H1 (cell line): ENCODE data around the gene ST14. TPM values are rescaled to one million over a fixed set of nuclear protein-coding genes. Genes with fewer than 3 reads are reported as not detected.

ENCODE experiments used
- CTCF ChIA-PET: fragments of 300-600 bp; sonication (Branson Sonifier 250); formaldehyde crosslinking; loops from one replicate; lab custom pipeline; 2021; ENCODE audit not compliant: partially characterized antibody; lab: Charles Lee
- POLR2A ChIA-PET: fragments of 300-600 bp; sonication (Branson Sonifier 250); formaldehyde crosslinking; loops from one replicate; lab custom pipeline; 2021; ENCODE audit warnings: inconsistent platforms; ENCODE audit not compliant: partially characterized antibody; lab: Charles Lee
- DNase-seq, 2 experiments: peaks; one replicate each; pipeline versions ENCODE4 v3.0.0 to v3.0.0-alpha.2; 2010 to 2022; ENCODE audit warnings: low spot score in 2 of 2, low read depth in 1 of 2, mixed read lengths in 1 of 2
- FAIRE-seq: peaks from 2 replicates; lab custom pipeline; 2011; peaks lifted over from hg19 to GRCh38; lab: Jason Lieb, UNC
- H2AFZ ChIP-seq: 2 replicates; pipeline ENCODE4 v1.8.1; 2012; ENCODE audit warnings: low read length, inconsistent platforms
- H2AK5ac ChIP-seq: 2 replicates; pipeline ENCODE4 v1.6.1; 2013; ENCODE audit warnings: low read depth, low read length
- H2BK120ac ChIP-seq: replicated peaks from 2 replicates; pipeline ENCODE3; 2013; ENCODE audit warnings: low read depth, low read length, inconsistent platforms
- H2BK12ac ChIP-seq: 2 replicates; pipeline ENCODE4 v1.6.1; 2013; ENCODE audit warnings: low read depth, low read length
- H2BK15ac ChIP-seq: 2 replicates; pipeline ENCODE4 v1.6.1; 2013; ENCODE audit warnings: low read length
- H2BK20ac ChIP-seq: 2 replicates; pipeline ENCODE4 v1.6.1; 2013; ENCODE audit warnings: low read length
- H2BK5ac ChIP-seq: 2 replicates; pipeline ENCODE4 v1.6.1; 2013; ENCODE audit warnings: low read depth, low read length
- H3K14ac ChIP-seq: 2 replicates; pipeline ENCODE4 v1.6.1; 2013; ENCODE audit warnings: inconsistent platforms; ENCODE audit not compliant: insufficient read length
- H3K18ac ChIP-seq: 2 replicates; pipeline ENCODE4 v1.6.1; 2013; ENCODE audit warnings: low read length; ENCODE audit errors: extremely low read depth
- H3K23ac ChIP-seq: 2 replicates; pipeline ENCODE4 v1.6.1; 2013; ENCODE audit warnings: inconsistent platforms; ENCODE audit not compliant: insufficient read length
- H3K23me2 ChIP-seq: 2 replicates; pipeline ENCODE4 v1.6.1; 2013; ENCODE audit warnings: low read depth, low read length
- H3K27ac ChIP-seq: 2 replicates; pipeline ENCODE4 v1.6.1; 2011; ENCODE audit warnings: low read depth, low read length, inconsistent platforms
- H3K27me3 ChIP-seq, 4 experiments: replicated peaks in 1 of 4; 1 replicate in 1 of 4; 2 replicates in 3 of 4; pipeline versions ENCODE4 v1.6.1 to v1.8.1; 2011 to 2013; ENCODE audit warnings: low read length in 3 of 4, mild to moderate bottlenecking in 3 of 4, inconsistent platforms in 2 of 4, mixed read lengths in 2 of 4, moderate library complexity in 1 of 4; ENCODE audit not compliant: control insufficient read depth in 3 of 4, insufficient read depth in 3 of 4; ENCODE audit errors: extremely low read depth in 1 of 4
- H3K36me3 ChIP-seq, 4 experiments: 2 replicates each; pipeline versions ENCODE4 v1.6.1 to v1.8.1; 2011 to 2013; ENCODE audit warnings: mild to moderate bottlenecking in 4 of 4, low read length in 3 of 4, moderate library complexity in 2 of 4, control low read depth in 1 of 4, inconsistent platforms in 1 of 4; ENCODE audit not compliant: insufficient read depth in 4 of 4, control insufficient read depth in 2 of 4
- H3K4ac ChIP-seq: replicated peaks from 2 replicates; pipeline ENCODE3; 2013; ENCODE audit warnings: low read length, low read depth, mixed read lengths, inconsistent platforms; ENCODE audit not compliant: insufficient read length
- H3K4me1 ChIP-seq, 4 experiments: replicated peaks in 1 of 4; 1 replicate in 1 of 4; 2 replicates in 3 of 4; pipeline versions ENCODE4 v1.6.1 to v1.8.1; 2011 to 2013; ENCODE audit warnings: low read length in 3 of 4, inconsistent platforms in 2 of 4, mixed read lengths in 1 of 4; ENCODE audit not compliant: insufficient read depth in 4 of 4, control insufficient read depth in 3 of 4
- H3K4me2 ChIP-seq, 2 experiments: 2 replicates each; pipeline versions ENCODE4 v1.6.1 to v1.8.1; 2011 to 2013; ENCODE audit warnings: low read depth in 2 of 2, low read length in 2 of 2, control low read depth in 1 of 2, inconsistent platforms in 1 of 2, mild to moderate bottlenecking in 1 of 2; ENCODE audit not compliant: insufficient read depth in 1 of 2
- H3K4me3 ChIP-seq, 4 experiments: fragments of 200-600, 300-600 bp in 1 of 4; sonication (generic), shearing (Covaris generic), sonication (Bioruptor Twin) in 1 of 4; 2 replicates each; pipeline versions ENCODE4 v1.5.1 to v1.8.1; 2011 to 2016; ENCODE audit warnings: low read length in 4 of 4, low read depth in 3 of 4, control low read depth in 2 of 4, inconsistent platforms in 2 of 4, mild to moderate bottlenecking in 2 of 4, mixed read lengths in 1 of 4, moderate library complexity in 1 of 4; ENCODE audit not compliant: insufficient read depth in 2 of 4; ENCODE audit errors: extremely low read depth in 1 of 4
- H3K56ac ChIP-seq: replicated peaks from 2 replicates; pipeline ENCODE3; 2013; ENCODE audit warnings: low read depth, mild to moderate bottlenecking, mixed read lengths, low read length, inconsistent platforms; ENCODE audit not compliant: insufficient read length
- H3K79me1 ChIP-seq: 2 replicates; pipeline ENCODE4 v1.6.1; 2013; ENCODE audit warnings: low read depth, low read length, control low read depth
- H3K79me2 ChIP-seq, 2 experiments: 2 replicates each; pipeline versions ENCODE4 v1.6.1 to v1.8.1; 2012 to 2013; ENCODE audit warnings: low read length in 2 of 2, mild to moderate bottlenecking in 2 of 2, inconsistent platforms in 1 of 2; ENCODE audit not compliant: insufficient read depth in 2 of 2, control insufficient read depth in 1 of 2
- H3K9ac ChIP-seq, 4 experiments: replicated peaks in 1 of 4; 1 replicate in 1 of 4; 2 replicates in 3 of 4; pipeline versions ENCODE4 v1.6.1 to v1.8.1; 2011 to 2013; ENCODE audit warnings: low read depth in 3 of 4, low read length in 3 of 4, control low read depth in 2 of 4, mild to moderate bottlenecking in 2 of 4, moderate library complexity in 2 of 4, inconsistent platforms in 1 of 4; ENCODE audit errors: extremely low read depth in 1 of 4
- H3K9me3 ChIP-seq, 2 experiments: 2 replicates each; pipeline versions ENCODE4 v1.6.1 to v1.8.1; 2012 to 2013; ENCODE audit warnings: mild to moderate bottlenecking in 2 of 2, moderate library complexity in 2 of 2, control low read depth in 1 of 2, inconsistent platforms in 1 of 2, low read depth in 1 of 2, low read length in 1 of 2, mixed read lengths in 1 of 2; ENCODE audit not compliant: insufficient read depth in 2 of 2
- H4K20me1 ChIP-seq, 2 experiments: replicated peaks in 1 of 2; 2 replicates each; pipeline versions ENCODE3 to v1.8.1; 2011 to 2013; ENCODE audit warnings: inconsistent platforms in 2 of 2, low read length in 2 of 2, mild to moderate bottlenecking in 1 of 2; ENCODE audit not compliant: insufficient read depth in 2 of 2, control insufficient read depth in 1 of 2
- H4K5ac ChIP-seq: 2 replicates; pipeline ENCODE4 v1.6.1; 2013; ENCODE audit warnings: low read length, low read depth, mixed read lengths, inconsistent platforms; ENCODE audit not compliant: insufficient read length
- H4K8ac ChIP-seq: 2 replicates; pipeline ENCODE4 v1.8.0; 2013; ENCODE audit warnings: mild to moderate bottlenecking, moderate library complexity, low read length, inconsistent platforms; ENCODE audit not compliant: insufficient read depth; ENCODE audit errors: extremely low read depth
- H4K91ac ChIP-seq: replicated peaks from 2 replicates; pipeline ENCODE3; 2013; ENCODE audit warnings: low read length, mixed read lengths, inconsistent platforms; ENCODE audit not compliant: insufficient read length
- BCL11A ChIP-seq, 2 experiments: IDR thresholded peaks; one replicate each; pipeline ENCODE4 v1.6.1; 2011; ENCODE audit warnings: low read depth in 2 of 2, low read length in 2 of 2, mild to moderate bottlenecking in 2 of 2
- CBX8 ChIP-seq: fragments of 300-800, 300-1000 bp; sonication (generic); IDR thresholded peaks from 2 replicates; pipeline ENCODE4 v1.7.1; 2016; ENCODE audit warnings: low read depth, low read length, borderline replicate concordance
- CHD1 ChIP-seq: IDR thresholded peaks from 2 replicates; pipeline ENCODE4 v1.6.1; 2012; ENCODE audit warnings: low read depth, low read length, improper control_type of control experiment
- CREB1 ChIP-seq: IDR thresholded peaks from 2 replicates; pipeline ENCODE4 v1.6.1; 2012; ENCODE audit warnings: inconsistent platforms
- CTBP2 ChIP-seq: IDR thresholded peaks from 2 replicates; pipeline ENCODE4 v1.7.0; 2011; ENCODE audit warnings: borderline replicate concordance, mild to moderate bottlenecking, moderate library complexity, mixed read lengths, low read length; ENCODE audit not compliant: insufficient read depth, insufficient read length
- EGR1 ChIP-seq: IDR thresholded peaks from 2 replicates; pipeline ENCODE4 v1.6.1; 2011; ENCODE audit warnings: low read depth, low read length, borderline replicate concordance
- EZH2 ChIP-seq: fragments of 200-600 bp; sonication (generic); IDR thresholded peaks from 2 replicates; pipeline ENCODE4 v1.7.1; 2012; ENCODE audit warnings: low read depth, mild to moderate bottlenecking, moderate library complexity, low read length, inconsistent platforms; ENCODE audit not compliant: severe bottlenecking
- HDAC2 ChIP-seq, 2 experiments: fragments of 300-600 bp in 1 of 2; sonication (generic) in 1 of 2; IDR thresholded peaks; 2 replicates each; pipeline ENCODE4 v1.6.1; 2011 to 2012; ENCODE audit warnings: low read depth in 2 of 2, low read length in 2 of 2, mild to moderate bottlenecking in 2 of 2, moderate library complexity in 2 of 2, borderline replicate concordance in 1 of 2, inconsistent platforms in 1 of 2
- HDAC6 ChIP-seq: IDR thresholded peaks from one replicate; pipeline ENCODE4 v1.7.1; 2012; ENCODE audit warnings: low read depth, mild to moderate bottlenecking, inconsistent platforms, low read length, moderate library complexity
- SIRT6 ChIP-seq: IDR thresholded peaks from one replicate; pipeline ENCODE4 v1.7.1; 2012; ENCODE audit warnings: low read length, inconsistent platforms
- SRF ChIP-seq: IDR thresholded peaks from 2 replicates; pipeline ENCODE4 v1.6.1; 2011; ENCODE audit warnings: mild to moderate bottlenecking, low read depth, low read length, moderate library complexity
- WGBS, 2 experiments: shearing (Covaris generic) in 1 of 2; methylation state at CpG; one replicate each; pipeline versions ENCODE4 v1.1.6 to v1.1.7; 2013 to 2015; ENCODE audit warnings: low lambda C conversion rate in 2 of 2, mixed read lengths in 2 of 2, inconsistent platforms in 1 of 2, low coverage in 1 of 2, missing lambda C conversion rate in 1 of 2; ENCODE audit not compliant: insufficient replicate concordance in 2 of 2, insufficient coverage in 1 of 2, insufficient read length in 1 of 2; ENCODE audit errors: extremely low coverage in 1 of 2, missing lambda C conversion rate in 1 of 2; 5-methylcytosine and 5-hydroxymethylcytosine counted together
- polyA plus RNA-seq, 7 experiments: library from polyadenylated mRNA; depleted of rRNA in 3 of 7; stranded (reverse) in 5 of 7; unstranded in 2 of 7; fragments of >200 nt in 5 of 7; fragments of 200-250 nt in 2 of 7; gene quantifications; 1 replicate in 5 of 7; 2 replicates in 1 of 7; 4 replicates in 1 of 7; pipeline versions ENCODE4 v1.2.1 to v1.2.3, GENCODE V29; 2011 to 2013; ENCODE audit warnings: missing spikeins in 2 of 7, mixed read lengths in 2 of 7
- total RNA-seq: library from RNA; stranded (reverse); fragmentation: NEBNext Ultra II Directional; extraction: Animal tissue kit (Norgen Biotek cat#: 25700); gene quantifications from 2 replicates; pipeline ENCODE4 v1.2.1, GENCODE V29; 2021
- TF ChIP-seq, protein P1 (sequence below): IDR thresholded peaks from 2 replicates; pipeline ENCODE4 v1.6.1; 2012; ENCODE audit warnings: inconsistent platforms

Gene ST14
- total and polyA plus RNA-seq, 2 of the 8 experiments (the other 6 are each of a cell fraction or from before 2014, with no cell fraction given): 22.4 to 24.9 TPM

- Histone ChIP-seq H2BK20ac (no peak overlapping the region), H3K23me2 (no peaks in the 10 kb centered on the region), H3K4me3 (no peak overlapping the region), H3K4ac (no peak overlapping the region), H3K9ac (no peak overlapping the region), H4K8ac (no peak overlapping the region), H3K14ac (no peak overlapping the region), H2BK120ac (no peak overlapping the region), H3K36me3 (no peaks in the 10 kb centered on the region), H3K4me1 (peaks cover 0 to 12% (median 6%) of the 10 kb centered on the region in 4 experiments; a peak in 6 of 7 replicates), H2AFZ (no peak overlapping the region), H2BK5ac (no peak overlapping the region), H4K5ac (no peak overlapping the region), H3K56ac (no peak overlapping the region), H4K91ac (no peak overlapping the region), H3K9me3 (no peaks in the 10 kb centered on the region), H3K79me1 (no peaks in the 10 kb centered on the region; the same call in none of the 2 replicates), H4K20me1 (peaks cover 6 to 13% of the 10 kb centered on the region in 2 experiments), H3K18ac (no peak overlapping the region), H3K27ac (no peak overlapping the region), H3K27me3 (peaks cover 3 to 50% (median 38%) of the 10 kb centered on the region in 4 experiments), H2BK12ac (no peak overlapping the region), H3K23ac (no peak overlapping the region), H3K79me2 (no peaks in the 10 kb centered on the region), H3K4me2 (no peak overlapping the region), H2AK5ac (no peak overlapping the region), H2BK15ac (no peak overlapping the region)
- WGBS, 2 experiments: 89% methylated on average over 9 of the region's 9 CpGs; no CpG with 5 or more reads in 1 of the 2 experiments
- POLR2A ChIA-PET: interaction anchor here (0.7 kb wide), 1 partner anchor 269 kb away, joined by 3 read pairs; no protein-coding TSS in a partner anchor
- CTCF ChIA-PET: interaction anchor here (0.7 to 2.5 kb wide), 3 partner anchors 10 to 34 kb away, joined by 3 to 7 read pairs (median 3); no protein-coding TSS in a partner anchor
- no peak for DNase-seq
- FAIRE-seq: no peak
- TF ChIP-seq BCL11A (IDR thresholded peaks at IDR 0.05; ENCODE audit: low read depth in 2 of 2, low read length in 2 of 2): no peak
- TF ChIP-seq SRF: no peak
- TF ChIP-seq, protein P1, sequence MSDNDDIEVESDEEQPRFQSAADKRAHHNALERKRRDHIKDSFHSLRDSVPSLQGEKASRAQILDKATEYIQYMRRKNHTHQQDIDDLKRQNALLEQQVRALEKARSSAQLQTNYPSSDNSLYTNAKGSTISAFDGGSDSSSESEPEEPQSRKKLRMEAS: no peak
- no peak for TF ChIP-seq CHD1
- TF ChIP-seq HDAC2 (IDR thresholded peaks at IDR 0.05; ENCODE audit: borderline replicate concordance in 1 of 2, low read depth in 2 of 2, low read length in 2 of 2): no peak
- no peak for TF ChIP-seq SIRT6
- no peak for TF ChIP-seq EZH2
- TF ChIP-seq CREB1: no peak
- TF ChIP-seq HDAC6: no peak
- TF ChIP-seq CTBP2: no peak
- TF ChIP-seq EGR1: no peak
- no peak for TF ChIP-seq CBX8
Measured at GRCh38 chr11:130165601-130166456, 6.2 kb downstream of the ST14 start.
